H9 (cell line): ENCODE results near the gene TACO1. TPM values are rescaled to one million over a fixed set of nuclear protein-coding genes. Genes with fewer than 3 reads are reported as not detected.
A peak's percentile ranks its signal among the peaks of the same experiment; 100 is the strongest.

ENCODE experiments used
- DNase-seq: peaks from one replicate; pipeline ENCODE4 v3.0.0-alpha.2; 2017
- H2AFZ ChIP-seq: one replicate; pipeline ENCODE4 v1.6.1; 2013; ENCODE audit warnings: mild to moderate bottlenecking, low read length, control low read depth, moderate library complexity
- H2AK5ac ChIP-seq: 2 replicates; pipeline ENCODE4 v1.6.1; 2013; ENCODE audit warnings: low read length, control low read depth, mixed read lengths; ENCODE audit not compliant: insufficient read length
- H2BK120ac ChIP-seq: one replicate; pipeline ENCODE4 v1.6.1; 2013; ENCODE audit warnings: low read depth, mild to moderate bottlenecking, low read length, control low read depth, inconsistent platforms; ENCODE audit not compliant: poor library complexity, severe bottlenecking
- H2BK12ac ChIP-seq: 2 replicates; pipeline ENCODE4 v1.6.1; 2013; ENCODE audit warnings: low read length, control low read depth, mixed read lengths, low read depth; ENCODE audit not compliant: insufficient read length
- H2BK15ac ChIP-seq: 2 replicates; pipeline ENCODE4 v1.6.1; 2013; ENCODE audit warnings: low read depth, low read length, control low read depth
- H2BK20ac ChIP-seq: one replicate; pipeline ENCODE4 v1.6.1; 2013; ENCODE audit warnings: low read depth, mild to moderate bottlenecking, low read length, control low read depth, inconsistent platforms; ENCODE audit not compliant: poor library complexity, severe bottlenecking
- H2BK5ac ChIP-seq: 2 replicates; pipeline ENCODE4 v1.6.1; 2013; ENCODE audit warnings: low read length, control low read depth, mixed read lengths; ENCODE audit not compliant: insufficient read length
- H3K14ac ChIP-seq: 2 replicates; pipeline ENCODE4 v1.6.1; 2013; ENCODE audit warnings: low read length, control low read depth; ENCODE audit not compliant: insufficient read depth
- H3K18ac ChIP-seq: 2 replicates; pipeline ENCODE4 v1.6.1; 2013; ENCODE audit warnings: low read depth, mild to moderate bottlenecking, mixed read lengths, low read length, control low read depth; ENCODE audit not compliant: insufficient read length
- H3K23ac ChIP-seq: 2 replicates; pipeline ENCODE4 v1.6.1; 2013; ENCODE audit warnings: low read length, control low read depth, mixed read lengths, low read depth; ENCODE audit not compliant: insufficient read length
- H3K23me2 ChIP-seq: 2 replicates; pipeline ENCODE4 v1.6.1; 2013; ENCODE audit warnings: low read depth, mild to moderate bottlenecking, mixed read lengths, low read length, control low read depth; ENCODE audit not compliant: insufficient read length, poor library complexity, severe bottlenecking
- H3K27ac ChIP-seq: 2 replicates; pipeline ENCODE4 v1.5.1; 2013; ENCODE audit warnings: low read length, control low read depth, mixed read lengths, low read depth; ENCODE audit not compliant: insufficient read length
- H3K27me3 ChIP-seq: 2 replicates; pipeline ENCODE4 v1.6.1; 2013; ENCODE audit warnings: low read length, control low read depth, inconsistent platforms; ENCODE audit not compliant: insufficient read depth
- H3K4ac ChIP-seq: 2 replicates; pipeline ENCODE4 v1.6.1; 2013; ENCODE audit warnings: low read depth, mild to moderate bottlenecking, control low read depth, inconsistent platforms, low read length, moderate library complexity
- H3K4me1 ChIP-seq: 2 replicates; pipeline ENCODE4 v1.6.1; 2013; ENCODE audit warnings: low read length, control low read depth, inconsistent platforms; ENCODE audit not compliant: insufficient read depth
- H3K4me2 ChIP-seq: 2 replicates; pipeline ENCODE4 v1.6.1; 2013; ENCODE audit warnings: low read length, control low read depth, mixed read lengths; ENCODE audit not compliant: insufficient read length, insufficient read depth
- H3K56ac ChIP-seq: 2 replicates; pipeline ENCODE4 v1.6.1; 2013; ENCODE audit warnings: low read depth, mild to moderate bottlenecking, mixed read lengths, low read length, control low read depth; ENCODE audit not compliant: insufficient read length
- H3K79me1 ChIP-seq: 2 replicates; pipeline ENCODE4 v1.6.1; 2013; ENCODE audit warnings: low read depth, mild to moderate bottlenecking, moderate library complexity, low read length, control low read depth, inconsistent platforms; ENCODE audit not compliant: insufficient read depth, poor library complexity, severe bottlenecking
- H3K79me2 ChIP-seq: 2 replicates; pipeline ENCODE4 v1.6.1; 2013; ENCODE audit warnings: low read length, control low read depth, inconsistent platforms; ENCODE audit not compliant: insufficient read depth
- H3K9ac ChIP-seq: 2 replicates; pipeline ENCODE4 v1.6.1; 2013; ENCODE audit warnings: low read length, control low read depth, mixed read lengths; ENCODE audit not compliant: insufficient read length; ENCODE audit errors: extremely low read depth
- H3K9me3 ChIP-seq: one replicate; pipeline ENCODE4 v1.6.1; 2013; ENCODE audit warnings: low read depth, low read length, inconsistent platforms; ENCODE audit not compliant: control insufficient read depth
- H3T11ph ChIP-seq: one replicate; pipeline ENCODE4 v1.6.1; 2013; ENCODE audit warnings: mild to moderate bottlenecking, low read length, control low read depth, inconsistent platforms
- H4K20me1 ChIP-seq: one replicate; pipeline ENCODE4 v1.6.1; 2013; ENCODE audit not compliant: control insufficient read depth, insufficient read length, insufficient read depth
- H4K5ac ChIP-seq: 2 replicates; pipeline ENCODE4 v1.6.1; 2013; ENCODE audit warnings: low read depth, mild to moderate bottlenecking, mixed read lengths, low read length, control low read depth; ENCODE audit not compliant: insufficient read length
- H4K8ac ChIP-seq: replicated peaks from 2 replicates; pipeline ENCODE4 v1.6.1; 2013; ENCODE audit warnings: low read length, control low read depth, mixed read lengths, low read depth; ENCODE audit not compliant: insufficient read length
- H4K91ac ChIP-seq: 2 replicates; pipeline ENCODE4 v1.6.1; 2013; ENCODE audit warnings: low read depth, mild to moderate bottlenecking, moderate library complexity, mixed read lengths, low read length, control low read depth; ENCODE audit not compliant: insufficient read length
- H3K27ac Mint-ChIP-seq, 3 experiments: 2 replicates in 2 of 3; 3 replicates in 1 of 3; pipeline ENCODE4 v1.8.0; 2020 to 2021; ENCODE audit warnings: mixed read lengths in 3 of 3, mild to moderate bottlenecking in 1 of 3, moderate library complexity in 1 of 3
- H3K27me3 Mint-ChIP-seq: 2 replicates; pipeline ENCODE4 v1.8.0; 2021; ENCODE audit warnings: low read depth, mild to moderate bottlenecking, moderate library complexity, mixed read lengths
- H3K36me3 Mint-ChIP-seq, 3 experiments: 2 replicates in 2 of 3; 3 replicates in 1 of 3; pipeline ENCODE4 v1.8.0; 2020 to 2021; ENCODE audit warnings: low read depth in 3 of 3, mixed read lengths in 3 of 3; ENCODE audit not compliant: insufficient read depth in 1 of 3
- H3K4me1 Mint-ChIP-seq, 2 experiments: 2 replicates each; pipeline ENCODE4 v1.8.0; 2020; ENCODE audit warnings: mixed read lengths in 2 of 2
- H3K4me3 Mint-ChIP-seq, 2 experiments: 2 replicates in 1 of 2; 3 replicates in 1 of 2; pipeline ENCODE4 v1.8.0; 2020 to 2021; ENCODE audit warnings: mild to moderate bottlenecking in 2 of 2, mixed read lengths in 2 of 2, moderate library complexity in 1 of 2
- H3K9me3 Mint-ChIP-seq, 2 experiments: 2 replicates in 1 of 2; 3 replicates in 1 of 2; pipeline ENCODE4 v1.8.0; 2020; ENCODE audit warnings: mild to moderate bottlenecking in 2 of 2, mixed read lengths in 2 of 2, moderate library complexity in 1 of 2
- CTCF ChIP-seq: fragments of 200-600 bp; sonication (generic); conservative IDR thresholded peaks from 3 replicates; pipeline ENCODE4 v1.8.0; 2021; ENCODE audit warnings: antibody characterized with exemption, mild to moderate bottlenecking
- WGBS: extraction: QIAGEN DNeasy Blood & Tissue Kit; methylation state at CpG from one replicate; pipeline ENCODE4 v1.1.7; 2013; ENCODE audit warnings: missing lambda C conversion rate, low lambda C conversion rate, mixed read lengths; ENCODE audit not compliant: insufficient read length; ENCODE audit errors: extremely low coverage; 5-methylcytosine and 5-hydroxymethylcytosine counted together
- total RNA-seq: library from RNA; stranded (reverse); gene quantifications from 2 replicates; pipeline ENCODE4 v1.2.1, GENCODE V29; 2021

TACO1 gene
- total RNA-seq, 1 experiment from 2014 or later: 30.2 TPM

GRCh38 chr17:63578027-63578768 is 22.5 kb upstream of the TACO1 start:
- Histone ChIP-seq H3K79me1 (peaks cover 6% of the 10 kb centered on the region), H3K56ac (no peak overlapping the region), H2BK5ac (no peak overlapping the region), H2BK12ac (no peak overlapping the region), H3K79me2 (peaks cover 1% of the 10 kb centered on the region; the same call in 1 of the 2 replicates), H3K4me2 (no peak overlapping the region), H2BK20ac (no peak overlapping the region), H3K27me3 (no peaks in the 10 kb centered on the region), H4K5ac (no peak overlapping the region), H3K9ac (no peak overlapping the region), H3K4ac (no peak overlapping the region), H4K91ac (no peak overlapping the region), H2BK15ac (no peak overlapping the region), H3K18ac (no peak overlapping the region), H2AFZ (no peak overlapping the region), H2AK5ac (no peak overlapping the region), H3K27ac (no peak overlapping the region), H3K9me3 (no peaks in the 10 kb centered on the region), H3K4me1 (peaks cover 2% of the 10 kb centered on the region; the same call in 1 of the 2 replicates), H3K23ac (no peak overlapping the region), H3K14ac (no peak overlapping the region; the same call in 1 of the 2 replicates), H4K20me1 (no peaks in the 10 kb centered on the region), H2BK120ac (no peak overlapping the region), H4K8ac (no peak overlapping the region), H3K23me2 (no peaks in the 10 kb centered on the region), H3T11ph (no peak overlapping the region)
- no peak overlapping the region for H3K4me3 Mint-ChIP-seq
- TF ChIP-seq CTCF: no peak
- H3K27me3 Mint-ChIP-seq: no peaks in the 10 kb centered on the region
- peaks cover 8 to 43% (median 34%) of the 10 kb centered on the region in 3 experiments; a peak in 6 of 7 replicates for H3K36me3 Mint-ChIP-seq
- no peaks in the 10 kb centered on the region for H3K9me3 Mint-ChIP-seq
- peaks cover 17 to 19% of the 10 kb centered on the region in 2 experiments for H3K4me1 Mint-ChIP-seq
- DNase-seq: no peak
- WGBS: no CpG with 5 or more reads among the region's 7 CpGs
- H3K27ac Mint-ChIP-seq: peak overlapping the region; percentile 56 to 72 (median 64); a peak in 2 of 7 replicates
